Endothelial cell of umbilical vein (primary cell): ENCODE data around the gene R3HDM2. TPM values are rescaled to one million over a fixed set of nuclear protein-coding genes. Genes with fewer than 3 reads are reported as not detected.
A peak's percentile ranks its signal among the peaks of the same experiment; 100 is the strongest.

Experiments
- BruUV-seq: library from RNA; stranded (reverse); fragments of 400-500 nt; replicated peaks from 2 replicates; lab custom pipeline; 2021; lab: Mats Ljungman, UMichigan
- CTCF ChIA-PET: fragments of 300-600, 350-600 bp; sonication (Branson Sonifier 250); formaldehyde crosslinking; loops from one replicate; lab custom pipeline; 2021; ENCODE audit warnings: antibody characterized with exemption, inconsistent platforms; lab: Charles Lee
- POLR2A ChIA-PET: fragments of 300-600, 350-600 bp; sonication (Branson Sonifier 250); formaldehyde crosslinking; loops from one replicate; lab custom pipeline; 2021; ENCODE audit warnings: antibody characterized with exemption, inconsistent platforms; lab: Charles Lee
- DNase-seq: peaks from one replicate; pipeline ENCODE4 v3.0.0-alpha.2; 2011; ENCODE audit warnings: low read depth, low spot score
- FAIRE-seq: peaks from 2 replicates; lab custom pipeline; 2011; peaks lifted over from hg19 to GRCh38; lab: Jason Lieb, UNC
- H2AFZ ChIP-seq: 2 replicates; pipeline ENCODE4 v1.6.0; 2012; ENCODE audit warnings: low read depth, low read length, control low read depth, inconsistent platforms
- H3K27ac ChIP-seq: 2 replicates; pipeline ENCODE4 v1.5.1; 2011; ENCODE audit warnings: low read depth, mild to moderate bottlenecking, control low read depth, low read length, moderate library complexity; ENCODE audit not compliant: insufficient read depth
- H3K27me3 ChIP-seq, 2 experiments: 2 replicates each; pipeline versions ENCODE4 v1.6.0 to v1.6.1; 2011; ENCODE audit warnings: low read length in 2 of 2, mixed read lengths in 1 of 2; ENCODE audit not compliant: control insufficient read depth in 2 of 2, insufficient read depth in 2 of 2
- H3K36me3 ChIP-seq, 2 experiments: 2 replicates in 1 of 2; 3 replicates in 1 of 2; pipeline ENCODE4 v1.5.1; 2011; ENCODE audit warnings: low read length in 2 of 2, mild to moderate bottlenecking in 1 of 2, moderate library complexity in 1 of 2; ENCODE audit not compliant: control insufficient read depth in 2 of 2, insufficient read depth in 2 of 2; ENCODE audit errors: extremely low read depth in 1 of 2
- H3K4me1 ChIP-seq: 3 replicates; pipeline ENCODE4 v1.5.1; 2011; ENCODE audit warnings: mild to moderate bottlenecking, low read length; ENCODE audit not compliant: control insufficient read depth, insufficient read depth; ENCODE audit errors: extremely low read depth
- H3K4me2 ChIP-seq: 2 replicates; pipeline ENCODE4 v1.6.1; 2011; ENCODE audit warnings: low read length, control low read depth, mixed read lengths; ENCODE audit not compliant: insufficient read depth
- H3K4me3 ChIP-seq, 3 experiments: fragments of 200-600 bp in 1 of 3; sonication (generic), shearing (Covaris generic) in 1 of 3; replicated peaks in 1 of 3; 2 replicates each; pipeline ENCODE4 v1.5.1; 2011 to 2016; ENCODE audit warnings: control low read depth in 3 of 3, low read length in 3 of 3, mild to moderate bottlenecking in 2 of 3, inconsistent platforms in 1 of 3, low read depth in 1 of 3, moderate library complexity in 1 of 3; ENCODE audit not compliant: insufficient read depth in 1 of 3
- H3K79me2 ChIP-seq: 2 replicates; pipeline ENCODE4 v1.6.0; 2012; ENCODE audit warnings: low read length, inconsistent platforms; ENCODE audit not compliant: control insufficient read depth, insufficient read depth
- H3K9ac ChIP-seq: replicated peaks from 2 replicates; pipeline ENCODE3; 2011; ENCODE audit warnings: low read length, control low read depth; ENCODE audit not compliant: insufficient read depth; ENCODE audit errors: extremely low read depth
- H3K9me1 ChIP-seq: replicated peaks from 3 replicates; pipeline ENCODE4 v1.6.0; 2011; ENCODE audit warnings: mild to moderate bottlenecking, low read length; ENCODE audit not compliant: control insufficient read depth, insufficient read depth; ENCODE audit errors: extremely low read depth
- H3K9me3 ChIP-seq: replicated peaks from 2 replicates; pipeline ENCODE4 v1.5.1; 2012; ENCODE audit warnings: low read length, inconsistent platforms; ENCODE audit not compliant: control insufficient read depth, insufficient read depth
- H4K20me1 ChIP-seq: replicated peaks from 2 replicates; pipeline ENCODE3; 2011; ENCODE audit warnings: mild to moderate bottlenecking, low read length; ENCODE audit not compliant: control insufficient read depth, insufficient read depth; ENCODE audit errors: extremely low read depth
- EZH2 ChIP-seq: IDR thresholded peaks from 2 replicates; pipeline ENCODE4 v1.6.1; 2012; ENCODE audit warnings: borderline replicate concordance, low read depth, mild to moderate bottlenecking, moderate library complexity, low read length, inconsistent platforms; ENCODE audit not compliant: severe bottlenecking
- FOS ChIP-seq: IDR thresholded peaks from 2 replicates; pipeline ENCODE4 v1.6.1; 2011; ENCODE audit warnings: mild to moderate bottlenecking, low read length, moderate library complexity, borderline replicate concordance; ENCODE audit not compliant: insufficient read depth
- JUN ChIP-seq: IDR thresholded peaks from 2 replicates; pipeline ENCODE4 v1.6.1; 2011; ENCODE audit warnings: borderline replicate concordance, low read depth; ENCODE audit not compliant: insufficient read length, insufficient read depth
- MYC ChIP-seq: IDR thresholded peaks from one replicate; pipeline ENCODE4 v1.6.1; 2011; ENCODE audit warnings: mild to moderate bottlenecking, low read depth, low read length
- POLR2A ChIP-seq: IDR thresholded peaks from 2 replicates; pipeline ENCODE4 v1.6.1; 2012; ENCODE audit warnings: low read depth, mild to moderate bottlenecking, control low read depth, low read length
- POLR2AphosphoS5 ChIP-seq: IDR thresholded peaks from 2 replicates; pipeline ENCODE4 v1.6.1; 2012; ENCODE audit warnings: low read depth, mild to moderate bottlenecking, control low read depth, low read length, moderate library complexity; ENCODE audit not compliant: insufficient read depth
- dilution Hi-C: fragments of 300-500 bp; cut with MboI; formaldehyde crosslinking; loops from one replicate; pipeline ENCODE4 v1.15.0; 2019; ENCODE audit warnings: low sequenced_read_pairs; ENCODE audit not compliant: extremely low pct_ligation_motif_present
- intact Hi-C: fragments of 100-400 bp; cut with micrococcal nuclease; formaldehyde crosslinking; loops from one replicate; pipeline ENCODE4 v1.10.0; 2022
- polyA plus RNA-seq, 4 experiments: library from polyadenylated mRNA; depleted of rRNA in 3 of 4; stranded (reverse) in 3 of 4; unstranded in 1 of 4; fragments of >200 nt; gene quantifications; 2 replicates each; pipeline versions ENCODE4 v1.2.1 to v1.2.3, GENCODE V29; 2011 to 2012; ENCODE audit warnings: missing spikeins in 1 of 4
- total RNA-seq: library from RNA; stranded (reverse); gene quantifications from 2 replicates; pipeline ENCODE4 v1.2.3, GENCODE V29; 2021
- TF ChIP-seq, protein P1 (sequence below): IDR thresholded peaks from 2 replicates; pipeline ENCODE4 v1.6.1; 2011; ENCODE audit not compliant: insufficient read depth, insufficient read length

R3HDM2 gene
- total and polyA plus RNA-seq, 2 donors (not counting 3 experiments of a cell fraction or from before 2014, with no cell fraction given) = 26.1 to 31.3 TPM

DNA sequence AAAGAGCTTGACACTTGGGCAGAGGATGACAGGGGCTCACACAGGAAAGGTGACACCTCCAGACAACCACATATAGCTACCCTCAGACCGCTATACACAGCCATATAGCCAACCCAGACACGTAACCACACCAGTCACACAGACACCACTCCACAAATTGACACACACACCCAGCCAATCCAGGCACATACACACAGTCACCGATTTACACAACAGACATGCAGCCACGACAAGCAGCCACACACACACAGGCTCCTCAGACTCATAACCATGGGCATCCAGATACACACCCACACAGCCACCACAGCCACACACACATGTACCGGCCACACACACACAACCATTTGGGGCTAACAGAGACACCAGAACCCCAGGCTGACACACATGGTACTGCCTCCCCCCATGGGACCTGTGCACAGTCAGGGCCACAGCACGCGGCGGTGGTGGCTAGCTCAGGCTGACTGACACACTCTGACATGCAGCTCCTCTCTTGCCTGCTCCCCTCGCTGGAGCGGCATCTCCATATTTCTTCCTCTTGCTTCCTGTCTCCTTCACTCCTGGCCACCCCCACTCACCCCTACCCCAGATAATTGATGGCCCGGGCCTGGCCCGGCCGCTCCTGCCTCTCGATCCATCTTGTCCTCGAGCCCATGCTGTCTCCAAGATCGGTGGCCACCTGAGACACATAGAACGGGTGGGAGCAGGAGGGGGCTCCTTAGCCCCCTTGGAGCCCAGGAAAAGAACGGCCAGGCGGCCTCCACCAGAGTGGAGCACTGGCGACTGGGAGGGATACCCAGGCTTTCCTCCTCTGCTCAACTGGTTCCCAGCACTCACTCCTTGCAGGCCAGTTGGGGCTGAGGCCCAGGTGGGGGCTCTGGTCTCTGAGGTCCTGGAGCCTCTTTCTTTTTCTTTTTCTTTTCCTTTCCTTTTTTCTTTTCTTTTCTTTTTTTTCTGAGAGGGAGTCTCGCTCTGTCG, 207.4 kb downstream of the R3HDM2 start:
- no peak for DNase-seq
- BruUV-seq = no TSS peak

More for the DNA sequence above, 207.4 kb downstream of the R3HDM2 start:
- FAIRE-seq = no peak
- ChIA-PET POLR2A (no interaction called here), CTCF (interaction anchor here (2.4 to 5.3 kb wide), 3 partner anchors 10 to 19 kb away, joined by 28 to 50 read pairs (median 47); a partner anchor contains a TSS)
- Histone ChIP-seq H4K20me1 (no peaks in the 10 kb centered on the region), H3K79me2 (no peaks in the 10 kb centered on the region), H3K4me2 (no peak overlapping the region), H3K27ac (no peak overlapping the region), H3K27me3 (peaks cover 70 to 74% of the 10 kb centered on the region in 2 experiments), H3K9ac (no peak overlapping the region), H3K4me1 (no peaks in the 10 kb centered on the region), H3K36me3 (no peaks in the 10 kb centered on the region), H3K4me3 (no peak overlapping the region), H3K9me1 (no peaks in the 10 kb centered on the region), H3K9me3 (no peaks in the 10 kb centered on the region), H2AFZ (no peak overlapping the region)
- dilution Hi-C loops = no loop called here
- intact Hi-C loops = loop anchor here (2.0 kb wide), 1 partner anchor 15 kb away; no protein-coding TSS in a partner anchor
- TF ChIP-seq POLR2A (no peak), MYC (no peak), EZH2 (peak; percentile 24), FOS (no peak), POLR2AphosphoS5 (no peak), JUN (no peak)
- TF ChIP-seq, protein P1, sequence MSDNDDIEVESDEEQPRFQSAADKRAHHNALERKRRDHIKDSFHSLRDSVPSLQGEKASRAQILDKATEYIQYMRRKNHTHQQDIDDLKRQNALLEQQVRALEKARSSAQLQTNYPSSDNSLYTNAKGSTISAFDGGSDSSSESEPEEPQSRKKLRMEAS = no peak
